Gastrocnemius medialis (tissue), 4 donors: ENCODE measurements around the gene TNNT3.

Source experiments
- POLR2A ChIP-seq, 2 donors: fragments of 450-650 bp; IDR thresholded peaks; one replicate each; pipeline ENCODE4 v1.6.1; 2017; ENCODE audit warnings: antibody characterized with exemption in 2 of 2, mild to moderate bottlenecking in 2 of 2, moderate library complexity in 2 of 2
- TF ChIP-seq, protein P1 (sequence below), 5 experiments: fragments of 450-650 bp in 3 of 5; fragments of 200-600 bp in 2 of 5; sonication (generic) in 2 of 5; IDR thresholded peaks in 4 of 5; conservative IDR thresholded peaks in 1 of 5; 1 replicate in 4 of 5; 2 replicates in 1 of 5; pipeline ENCODE4 v1.5.1; 2016 to 2019; ENCODE audit warnings: antibody characterized with exemption in 5 of 5, mild to moderate bottlenecking in 3 of 5, moderate library complexity in 3 of 5

GRCh38 chr11:1969776-1970175 lies 50.3 kb downstream of the TNNT3 start:
- TF ChIP-seq, protein P1, sequence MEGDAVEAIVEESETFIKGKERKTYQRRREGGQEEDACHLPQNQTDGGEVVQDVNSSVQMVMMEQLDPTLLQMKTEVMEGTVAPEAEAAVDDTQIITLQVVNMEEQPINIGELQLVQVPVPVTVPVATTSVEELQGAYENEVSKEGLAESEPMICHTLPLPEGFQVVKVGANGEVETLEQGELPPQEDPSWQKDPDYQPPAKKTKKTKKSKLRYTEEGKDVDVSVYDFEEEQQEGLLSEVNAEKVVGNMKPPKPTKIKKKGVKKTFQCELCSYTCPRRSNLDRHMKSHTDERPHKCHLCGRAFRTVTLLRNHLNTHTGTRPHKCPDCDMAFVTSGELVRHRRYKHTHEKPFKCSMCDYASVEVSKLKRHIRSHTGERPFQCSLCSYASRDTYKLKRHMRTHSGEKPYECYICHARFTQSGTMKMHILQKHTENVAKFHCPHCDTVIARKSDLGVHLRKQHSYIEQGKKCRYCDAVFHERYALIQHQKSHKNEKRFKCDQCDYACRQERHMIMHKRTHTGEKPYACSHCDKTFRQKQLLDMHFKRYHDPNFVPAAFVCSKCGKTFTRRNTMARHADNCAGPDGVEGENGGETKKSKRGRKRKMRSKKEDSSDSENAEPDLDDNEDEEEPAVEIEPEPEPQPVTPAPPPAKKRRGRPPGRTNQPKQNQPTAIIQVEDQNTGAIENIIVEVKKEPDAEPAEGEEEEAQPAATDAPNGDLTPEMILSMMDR (IDR thresholded peaks at IDR 0.05 in 4 of 5, conservative IDR thresholded peaks at IDR 0.05 in 1 of 5), result no peak
- no peak for TF ChIP-seq POLR2A (IDR thresholded peaks at IDR 0.05)
